Mononuclear cell (primary cell): ENCODE measurements around the gene TRIP13. TPM values are rescaled to one million over a fixed set of nuclear protein-coding genes. Genes with fewer than 3 reads are reported as not detected.

Experiments used
- H3K27me3 ChIP-seq: 2 replicates; pipeline ENCODE4 v1.6.0; 2011; ENCODE audit warnings: low read length, control low read depth; ENCODE audit not compliant: insufficient read depth
- H3K4me1 ChIP-seq: 2 replicates; pipeline ENCODE4 v1.5.1; 2011; ENCODE audit warnings: mild to moderate bottlenecking, low read length, control low read depth; ENCODE audit not compliant: insufficient read depth
- H3K4me3 ChIP-seq: 2 replicates; pipeline ENCODE4 v1.5.1; 2011; ENCODE audit warnings: mild to moderate bottlenecking, low read length, moderate library complexity
- H3K9me3 ChIP-seq: 2 replicates; pipeline ENCODE4 v1.5.1; 2011; ENCODE audit warnings: low read depth, mild to moderate bottlenecking, control low read depth, low read length
- total RNA-seq: library from RNA; depleted of rRNA; stranded (reverse); fragments of >200 nt; gene quantifications from one replicate; pipeline ENCODE4 v1.2.3, GENCODE V29; 2012

Gene TRIP13
- total RNA-seq, 1 donor: 0.21 TPM

DNA sequence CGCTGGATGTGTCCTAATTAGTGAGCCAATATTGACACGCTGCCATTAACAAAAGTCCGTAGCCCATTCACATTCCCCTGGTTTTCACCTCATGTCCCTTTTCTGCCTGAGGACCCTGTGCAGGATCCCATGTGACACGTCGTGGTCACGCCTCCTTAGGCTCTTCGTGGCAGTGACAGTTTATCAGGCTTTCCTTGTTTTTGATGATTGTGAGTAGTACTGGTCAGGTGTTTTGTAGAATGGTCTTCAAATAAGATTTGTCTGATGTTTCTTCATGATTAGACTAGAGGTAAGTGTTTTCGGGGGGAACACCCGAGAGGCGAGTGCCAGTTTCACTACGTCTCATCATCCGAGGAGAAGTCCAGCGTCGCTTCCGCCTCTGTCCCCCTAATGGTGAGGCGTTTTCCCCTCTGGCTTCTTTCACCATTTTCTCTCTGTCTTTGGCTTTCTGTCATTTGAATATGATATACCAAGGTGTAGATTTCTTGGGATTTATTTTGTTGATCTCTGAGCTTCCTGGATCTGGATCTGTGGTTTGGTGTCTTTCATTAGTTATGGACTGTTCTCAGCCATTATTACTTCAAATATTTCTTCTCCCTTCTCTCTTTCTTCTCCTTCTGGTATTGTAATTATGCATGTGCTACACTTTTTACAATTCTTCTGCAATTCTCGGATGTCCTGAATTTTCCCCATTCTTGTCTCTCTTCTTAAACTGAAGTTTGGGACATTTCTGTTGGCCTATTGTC, 57.3 kb downstream of the TRIP13 start:
- Histone ChIP-seq H3K9me3 (no peaks in the 10 kb centered on the region), H3K4me1 (no peaks in the 10 kb centered on the region), H3K4me3 (no peak overlapping the region), H3K27me3 (no peaks in the 10 kb centered on the region)

DNA sequence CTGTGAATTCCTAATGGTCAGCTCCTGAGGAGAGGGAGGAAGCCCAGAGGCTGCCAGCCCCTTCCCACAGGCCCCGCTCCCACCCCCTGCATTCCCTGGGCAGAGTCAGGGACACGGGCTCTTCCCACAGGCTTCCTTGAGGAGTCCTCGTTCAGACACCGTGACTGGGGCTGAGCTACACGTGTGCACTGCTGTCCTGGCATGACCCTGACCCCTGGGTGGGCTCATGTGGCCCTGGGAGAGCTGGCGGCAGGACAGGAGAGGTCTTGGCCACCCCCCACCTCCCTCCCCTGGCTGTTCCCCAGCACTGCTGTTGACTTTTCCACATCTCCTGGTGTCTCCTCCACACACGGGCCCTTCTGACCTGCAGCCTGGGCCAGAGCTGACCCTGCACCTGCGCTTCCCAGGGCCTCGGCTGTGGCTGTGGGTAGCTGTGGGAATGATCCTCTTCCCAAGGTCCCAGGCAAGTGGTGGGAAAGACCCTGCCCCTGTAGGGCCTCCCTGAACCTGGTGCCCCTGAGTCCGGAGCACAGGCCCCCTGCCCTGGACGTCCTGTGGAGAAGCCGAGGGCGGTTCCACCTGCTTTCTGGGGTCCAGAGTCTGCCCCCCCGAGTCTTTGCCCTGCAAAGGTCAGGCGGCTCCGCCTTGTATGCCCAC, 59.4 kb downstream of the TRIP13 start:
- no peaks in the 10 kb centered on the region for H3K9me3 ChIP-seq
- H3K4me1 ChIP-seq: peaks cover 6% of the 10 kb centered on the region
- peaks cover 3% of the 10 kb centered on the region for H3K27me3 ChIP-seq
- no peak overlapping the region for H3K4me3 ChIP-seq

DNA sequence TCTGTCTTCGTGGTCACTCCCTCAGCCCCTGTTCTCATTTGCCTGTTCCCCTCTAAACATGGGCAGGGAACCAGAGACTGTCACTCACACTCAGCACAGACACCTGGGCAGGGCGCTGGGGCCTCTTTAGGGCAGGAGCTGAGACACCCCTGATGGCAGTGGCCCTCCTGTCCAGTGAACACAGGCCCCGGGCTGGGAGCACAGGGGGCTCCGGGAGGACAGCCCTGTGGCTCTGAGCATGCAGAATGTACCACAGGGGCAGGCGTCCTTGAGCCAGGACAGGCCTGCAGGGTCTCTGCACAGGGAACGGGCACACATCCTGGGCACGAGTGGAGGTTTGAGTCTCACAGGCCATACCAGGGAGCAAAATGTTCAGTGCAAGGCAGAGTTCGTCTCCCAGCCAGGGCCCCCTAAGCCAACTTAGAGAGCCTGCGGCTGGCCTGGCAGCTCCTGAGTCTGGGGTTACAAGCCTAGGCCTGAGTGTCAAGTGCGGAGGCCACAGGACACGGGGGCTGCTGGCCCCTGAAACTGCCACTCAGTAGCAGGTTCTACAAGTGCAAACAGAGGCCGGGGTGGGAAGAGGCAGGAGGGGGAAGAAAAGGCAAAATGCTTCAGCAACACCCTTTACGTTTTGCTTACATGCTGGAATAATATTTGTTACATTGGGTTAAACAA, 60.0 kb downstream of the TRIP13 start:
- peaks cover 3% of the 10 kb centered on the region for H3K27me3 ChIP-seq

DNA sequence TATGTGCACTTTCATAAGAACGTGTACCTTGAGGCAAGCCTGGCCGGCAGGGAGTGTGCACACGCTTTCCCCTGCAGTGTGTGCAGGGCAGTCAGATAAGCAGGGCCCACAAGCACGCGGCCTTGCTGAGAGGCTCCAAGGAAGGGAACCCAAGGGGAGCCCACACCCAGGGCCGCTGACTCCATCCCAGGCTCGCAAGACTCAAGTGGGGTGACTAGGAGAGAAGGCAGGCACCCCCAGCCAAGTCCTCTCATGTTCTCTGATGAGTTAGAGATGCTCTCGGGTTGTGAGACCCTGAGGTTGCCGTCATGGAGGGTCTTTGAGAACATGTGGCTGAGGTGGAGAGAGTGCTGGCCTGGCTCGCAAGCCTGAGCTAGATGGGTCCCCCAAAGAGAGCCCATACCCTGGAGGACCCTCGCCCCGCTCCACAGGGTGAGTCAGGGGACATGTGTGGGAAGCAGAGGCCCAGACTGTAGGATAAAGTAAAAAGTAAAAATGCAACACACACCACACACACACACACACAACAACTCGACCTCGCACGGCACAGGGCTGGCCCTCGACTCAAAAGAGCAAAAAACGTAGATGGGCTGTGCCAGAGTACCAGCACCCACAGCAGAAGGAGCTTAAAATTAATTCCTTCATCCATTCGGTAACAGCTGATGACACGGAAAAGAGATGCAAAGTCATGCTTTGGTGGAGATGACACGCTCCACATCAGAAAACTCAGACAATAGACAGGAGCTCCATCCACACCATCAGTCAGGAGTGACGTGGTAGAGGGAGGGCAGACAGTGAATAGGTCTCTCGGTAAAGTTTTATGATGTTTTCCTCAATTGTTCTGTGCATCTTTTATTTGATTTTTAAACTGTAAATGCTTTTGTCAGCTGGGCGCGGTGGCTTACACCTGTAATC, 61.1 kb downstream of the TRIP13 start:
- H3K9me3 ChIP-seq: no peaks in the 10 kb centered on the region
- H3K4me1 ChIP-seq: peaks cover 14% of the 10 kb centered on the region
- peaks cover 3% of the 10 kb centered on the region for H3K27me3 ChIP-seq
- no peak overlapping the region for H3K4me3 ChIP-seq

More for the DNA sequence above, 60.0 kb downstream of the TRIP13 start:
- H3K4me1 ChIP-seq: peaks cover 13% of the 10 kb centered on the region
- no peaks in the 10 kb centered on the region for H3K9me3 ChIP-seq
- H3K4me3 ChIP-seq: no peak overlapping the region

DNA sequence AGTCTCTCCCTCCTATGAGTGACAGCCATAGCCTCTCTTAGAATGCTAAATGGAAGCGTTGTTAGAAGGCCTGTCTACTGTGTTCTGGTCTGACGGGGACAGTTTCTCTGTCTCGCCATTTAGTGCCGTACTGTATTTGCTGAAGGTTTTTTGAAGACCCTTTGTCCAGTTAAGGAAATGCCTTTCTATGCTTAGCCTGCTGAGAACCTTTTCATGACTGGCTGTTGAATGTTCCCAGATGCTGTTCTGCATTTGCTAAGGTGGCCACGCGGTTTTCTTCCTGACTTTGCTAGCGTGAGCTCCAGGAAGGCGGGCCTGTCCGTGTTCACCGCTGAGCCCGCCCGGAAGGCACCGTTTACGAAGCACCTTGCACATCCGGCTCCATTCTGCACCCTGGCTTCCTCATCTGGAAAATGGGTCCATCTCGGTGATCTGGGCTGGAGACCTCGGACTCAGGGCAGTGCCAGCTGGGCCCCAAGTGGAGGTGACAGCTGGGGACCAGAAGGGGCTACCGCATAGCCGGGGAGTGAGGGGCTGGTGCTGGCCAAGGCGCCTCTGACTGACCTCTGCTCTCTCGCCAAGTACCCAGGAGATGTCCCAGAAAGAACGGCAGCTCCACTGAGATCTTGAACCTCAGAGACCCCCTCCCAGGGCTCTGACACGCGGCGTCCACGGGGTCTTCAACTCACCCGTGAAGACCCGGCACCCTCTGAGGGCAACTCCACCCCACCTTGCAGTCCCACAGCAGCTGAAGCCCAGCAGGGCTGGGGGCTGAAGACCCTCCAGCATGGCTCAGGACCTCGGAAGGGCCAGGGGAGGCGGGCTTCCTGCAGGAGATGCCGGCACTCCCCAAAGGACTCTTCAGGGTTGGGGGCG, 63.4 kb downstream of the TRIP13 start:
- Histone ChIP-seq H3K27me3 (peaks cover 3% of the 10 kb centered on the region), H3K9me3 (no peaks in the 10 kb centered on the region)

DNA sequence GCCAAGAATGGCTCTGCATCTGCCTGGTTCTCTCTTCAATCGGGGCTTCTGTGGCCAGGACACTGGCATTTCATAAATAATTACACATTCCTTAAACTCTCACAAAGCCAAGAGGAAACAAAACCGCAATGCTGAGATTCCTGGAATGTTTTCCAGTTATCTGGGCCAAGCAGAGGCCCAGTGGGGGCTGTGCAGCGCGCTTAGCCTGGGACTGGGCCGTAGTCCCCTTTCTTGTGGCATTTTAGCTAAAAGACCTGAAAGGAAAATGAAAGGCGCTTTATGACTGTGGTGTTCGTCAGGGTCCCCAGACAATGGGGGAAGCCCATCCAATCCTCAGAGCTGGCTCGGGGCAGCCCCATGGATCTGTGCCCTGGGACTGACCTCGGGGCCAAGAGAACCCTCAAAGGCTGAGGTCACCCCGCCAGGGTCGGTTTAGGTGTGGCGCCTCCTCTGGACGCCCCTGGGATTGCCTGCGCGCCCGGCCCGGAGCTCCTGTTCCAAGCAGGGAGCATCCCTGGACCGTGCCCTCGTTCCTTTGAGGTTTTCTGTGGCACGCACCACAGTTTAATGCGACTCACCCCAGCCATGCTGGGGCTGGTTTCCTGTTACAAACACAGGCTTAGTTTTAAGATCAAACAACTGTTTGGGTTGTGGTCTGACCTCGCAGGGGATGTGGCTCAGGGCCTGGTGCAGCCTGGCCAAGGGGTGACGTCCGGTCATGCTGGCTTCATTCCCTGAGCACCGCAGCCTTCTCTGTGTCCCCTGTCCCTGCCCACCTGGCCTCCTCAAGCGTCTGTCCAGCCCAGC, 64.5 kb downstream of the TRIP13 start:
- H3K4me1 ChIP-seq: peaks cover 14% of the 10 kb centered on the region
- no peaks in the 10 kb centered on the region for H3K9me3 ChIP-seq
- H3K4me3 ChIP-seq: no peak overlapping the region
- H3K27me3 ChIP-seq: peaks cover 3% of the 10 kb centered on the region

More for the DNA sequence above, 63.4 kb downstream of the TRIP13 start:
- H3K4me1 ChIP-seq: peaks cover 14% of the 10 kb centered on the region
- H3K4me3 ChIP-seq: no peak overlapping the region

DNA sequence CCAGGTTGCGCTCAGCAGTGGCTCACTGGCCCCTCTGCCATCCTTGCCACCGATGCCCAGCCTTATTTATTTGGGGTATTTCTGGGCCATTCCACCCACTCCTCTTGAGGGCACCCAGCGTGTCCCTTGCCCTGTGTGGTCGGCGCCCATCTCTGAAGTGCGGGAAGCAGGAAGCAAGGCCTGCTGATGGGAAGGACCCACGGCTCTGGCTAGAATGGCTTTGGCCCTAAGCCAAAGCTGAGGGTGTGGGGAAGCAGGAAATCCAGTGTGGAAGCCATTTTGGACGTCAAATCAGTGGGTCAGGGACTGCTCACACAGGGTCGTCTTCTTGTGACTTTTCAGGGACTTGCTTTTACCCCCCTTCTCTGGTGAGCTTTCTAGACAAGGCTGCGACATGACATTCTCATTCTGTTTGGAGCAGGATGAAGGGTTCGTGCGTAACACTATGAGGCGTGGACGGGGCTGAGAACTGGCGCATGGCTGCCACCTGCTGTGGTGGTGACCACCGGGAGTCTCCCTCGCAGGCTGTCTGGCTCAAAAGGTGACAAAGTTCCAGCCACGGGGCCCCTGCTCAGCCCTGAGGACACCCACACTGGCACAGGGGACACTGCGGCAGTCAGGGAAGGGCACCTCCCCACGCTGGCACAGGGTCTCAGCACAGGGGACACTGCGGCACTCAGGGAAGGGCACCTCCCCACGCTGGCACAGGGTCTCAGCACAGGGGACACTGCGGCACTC, 65.2 kb downstream of the TRIP13 start:
- Histone ChIP-seq H3K27me3 (peaks cover 3% of the 10 kb centered on the region), H3K4me1 (peaks cover 14% of the 10 kb centered on the region), H3K4me3 (no peak overlapping the region), H3K9me3 (no peaks in the 10 kb centered on the region)

DNA sequence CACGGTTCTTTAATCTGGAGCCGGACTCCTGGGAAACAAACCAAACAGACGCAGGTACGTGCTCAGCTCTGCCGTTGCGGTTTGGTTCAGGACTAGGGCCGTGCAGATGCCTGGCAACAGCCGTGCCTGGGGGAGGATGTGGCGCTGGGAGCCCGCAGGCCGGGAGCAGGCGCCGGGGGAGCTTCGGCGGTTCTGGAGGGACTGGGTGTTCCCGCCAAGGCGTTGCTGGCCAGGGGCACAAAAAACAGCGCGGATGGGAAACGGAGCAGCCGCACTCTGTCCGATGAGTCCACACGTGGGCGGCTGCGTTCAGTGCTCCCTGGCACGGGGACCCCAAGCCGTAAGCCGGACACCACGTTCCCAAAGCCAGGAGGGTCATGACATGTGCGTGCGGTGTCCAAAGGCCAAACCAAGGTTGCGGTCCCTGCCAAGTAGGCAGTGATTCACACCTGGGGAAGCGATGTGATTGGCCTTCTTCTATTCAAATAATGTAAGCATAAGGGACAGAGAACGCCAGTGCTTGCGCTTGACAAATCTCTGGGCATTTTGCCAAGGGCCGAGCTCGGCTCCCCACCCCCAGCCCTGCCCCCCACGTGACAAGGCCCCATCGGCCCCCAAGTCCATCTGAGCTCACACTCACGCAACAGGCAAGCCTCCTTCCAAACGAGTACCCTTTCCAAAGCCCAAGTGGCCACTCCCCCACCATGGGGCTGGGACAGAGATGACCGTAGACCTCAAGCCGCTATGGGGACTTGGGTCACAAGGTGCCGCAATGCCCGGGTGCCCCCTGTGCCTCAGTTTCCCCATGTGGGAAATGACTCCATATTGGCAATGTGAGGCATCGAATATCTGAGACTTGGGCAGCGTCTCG, 66.3 kb downstream of the TRIP13 start:
- Histone ChIP-seq H3K9me3 (no peaks in the 10 kb centered on the region), H3K4me1 (peaks cover 21% of the 10 kb centered on the region), H3K27me3 (peaks cover 3% of the 10 kb centered on the region), H3K4me3 (no peak overlapping the region)

DNA sequence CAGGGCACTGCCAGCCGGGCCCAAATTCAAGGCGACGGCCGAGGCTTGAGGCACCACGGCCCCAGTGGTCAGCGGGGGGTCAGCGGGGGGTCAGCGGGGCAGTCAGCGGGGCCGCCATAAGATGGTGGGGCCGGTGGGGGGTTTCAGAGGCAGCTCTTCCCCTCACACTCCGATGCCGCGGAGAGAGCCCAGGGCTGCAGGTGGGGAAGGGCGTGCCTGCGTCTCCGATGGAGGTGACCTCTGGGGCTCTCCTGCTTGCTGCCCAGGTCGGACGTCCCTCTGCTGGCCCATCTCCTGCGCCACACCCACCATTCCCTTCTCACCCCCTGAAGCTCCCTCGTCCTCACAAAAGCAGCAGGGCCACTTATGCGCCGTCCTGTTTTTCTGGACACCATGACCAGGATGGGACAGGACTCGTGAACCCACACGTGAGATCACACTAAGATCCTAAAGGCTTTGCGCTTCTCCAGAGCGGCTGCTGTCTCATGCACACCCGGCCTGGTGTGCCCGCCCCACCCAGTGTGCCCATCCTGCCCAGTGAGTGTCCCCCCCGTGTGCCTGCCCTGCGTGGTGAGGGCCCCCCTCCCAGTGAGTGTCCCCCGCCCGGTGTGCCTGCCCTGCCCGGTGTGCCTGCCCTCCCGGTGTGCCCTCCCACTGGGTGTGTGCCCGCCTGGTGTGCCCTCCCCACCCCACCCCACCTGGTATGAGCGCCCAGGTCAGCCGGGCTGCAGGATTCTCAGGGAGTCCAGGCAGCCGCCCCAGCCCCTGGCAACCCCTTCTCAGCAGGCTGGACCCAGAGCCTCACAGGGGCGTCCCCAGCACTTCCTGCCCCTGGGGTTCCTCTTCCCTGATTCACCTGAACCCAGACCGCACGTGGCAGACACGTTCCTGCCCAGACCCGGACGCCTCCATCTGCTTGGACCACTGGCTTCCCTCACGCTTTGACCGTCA, 67.2 kb downstream of the TRIP13 start:
- H3K27me3 ChIP-seq: peaks cover 3% of the 10 kb centered on the region
- H3K9me3 ChIP-seq: no peaks in the 10 kb centered on the region
- peaks cover 26% of the 10 kb centered on the region for H3K4me1 ChIP-seq
- no peak overlapping the region for H3K4me3 ChIP-seq

DNA sequence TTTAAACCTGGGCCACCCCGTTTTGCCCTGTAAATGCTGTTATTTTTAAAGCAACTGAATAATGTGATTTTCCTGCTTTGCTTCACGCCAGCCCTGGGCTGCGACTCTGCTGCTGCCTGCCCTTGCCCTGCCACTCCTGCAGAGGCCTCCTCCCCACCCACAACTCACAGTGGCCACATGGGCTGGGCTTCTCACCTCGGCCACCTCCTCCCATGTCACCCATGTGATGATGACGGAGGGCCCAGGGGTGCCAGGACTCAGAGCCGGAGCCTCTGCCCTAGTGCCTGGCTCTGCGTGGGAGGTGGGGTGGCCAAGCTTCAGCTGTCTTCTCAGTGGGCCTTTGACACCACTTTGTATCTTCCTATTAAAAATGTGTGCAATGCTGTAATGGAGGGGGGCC, 67.9 kb downstream of the TRIP13 start:
- H3K27me3 ChIP-seq: peaks cover 2% of the 10 kb centered on the region
- H3K4me3 ChIP-seq: no peak overlapping the region
- H3K4me1 ChIP-seq: peaks cover 26% of the 10 kb centered on the region
- no peaks in the 10 kb centered on the region for H3K9me3 ChIP-seq

DNA sequence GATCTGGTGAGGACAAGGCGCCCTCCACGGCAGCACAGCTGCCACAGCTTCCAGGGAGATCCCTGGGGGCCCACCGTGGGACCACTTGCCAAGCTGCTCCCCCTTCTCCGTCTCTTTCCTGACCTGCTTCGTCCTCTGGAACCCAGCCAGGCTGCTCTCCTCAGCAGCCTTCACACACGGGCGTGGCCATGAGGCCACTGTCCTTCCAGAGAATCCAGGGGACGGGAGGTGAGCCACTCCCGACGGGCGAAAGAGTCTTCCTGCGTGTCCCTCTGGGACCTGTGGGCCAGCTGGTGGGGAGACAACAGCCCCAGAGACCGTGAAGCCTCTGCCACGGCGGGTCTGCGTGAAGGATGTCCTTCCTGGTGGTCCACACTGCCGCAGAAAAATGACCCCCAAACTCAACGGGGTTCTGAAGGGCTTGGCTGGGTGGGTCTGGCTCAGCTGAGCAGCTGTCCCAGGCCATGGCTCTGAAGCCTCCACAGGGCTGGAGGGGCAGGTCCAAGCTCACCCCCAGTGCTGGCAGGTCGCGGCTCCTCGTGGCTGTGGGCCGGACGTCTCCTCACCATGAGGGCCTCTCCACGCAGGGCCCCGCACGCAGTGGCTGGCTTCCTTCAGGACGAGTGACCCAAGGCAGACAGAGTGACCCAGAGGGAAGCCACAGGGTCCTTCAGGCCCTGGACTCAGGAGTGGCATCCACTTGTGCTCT, 68.5 kb downstream of the TRIP13 start:
- H3K27me3 ChIP-seq: no peaks in the 10 kb centered on the region
- H3K4me3 ChIP-seq: no peak overlapping the region
- peaks cover 26% of the 10 kb centered on the region for H3K4me1 ChIP-seq
- H3K9me3 ChIP-seq: no peaks in the 10 kb centered on the region
